HPDE6-E6E7 (cell line): ENCODE data around the gene FBLN1.
"Not testable (repeated sequence)": the region's sequence is repeated elsewhere in the genome, so short reads cannot be mapped to it uniquely, and the experiment has no call there.

Experiments used
- DNase-seq: peaks from one replicate; pipeline ENCODE4 v3.0.0; 2011; ENCODE audit warnings: missing footprints; ENCODE audit errors: extremely low spot score

The FBLN1 gene

GRCh38 chr22:45502215-45503049 lies at the start of gene FBLN1:
FBLN1 (plus strand) TSS chr22:45502883; CDS start chr22:45502986, 103 bp downstream.
- DNase-seq: no peak

DNA sequence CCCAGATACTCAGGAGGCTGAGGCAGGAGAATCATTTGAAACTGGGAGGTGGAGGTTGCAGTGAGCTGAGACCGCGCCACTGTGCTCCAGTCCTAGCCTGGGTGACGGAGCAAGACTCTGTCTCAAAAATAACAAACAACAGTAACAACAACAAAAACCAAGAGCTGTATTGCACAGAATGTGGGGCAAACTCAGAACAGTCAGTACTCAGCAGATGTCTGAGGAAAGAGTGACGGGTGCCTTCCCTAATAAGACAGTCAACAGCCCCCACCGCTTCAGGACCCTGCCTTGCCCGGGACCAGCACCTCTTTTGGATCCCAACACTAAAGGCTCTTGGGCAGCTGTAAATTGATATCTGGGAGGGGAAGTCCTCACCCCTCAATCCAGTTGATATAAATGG lies 48.9 kb upstream of the FBLN1 start:
- DNase-seq: no peak

DNA sequence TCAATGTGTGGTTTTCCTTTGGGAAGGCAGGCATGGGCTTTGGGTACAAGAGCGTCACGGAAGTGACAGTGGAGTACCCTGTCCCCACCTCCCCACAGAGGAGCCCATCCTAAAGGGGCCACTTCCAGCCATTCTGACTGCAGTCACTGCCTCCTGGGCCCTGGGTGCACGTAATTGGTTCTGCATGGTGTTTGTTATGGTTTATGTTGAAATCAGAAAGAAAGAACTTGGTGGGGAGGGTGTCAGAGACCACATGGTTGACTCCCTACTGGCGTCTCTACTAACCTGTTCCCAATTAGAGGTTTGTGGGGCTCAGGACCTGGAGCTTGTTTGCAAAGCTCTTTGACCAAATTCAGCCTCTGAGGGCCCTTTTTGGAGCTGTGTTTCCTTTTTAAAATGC lies 48.4 kb upstream of the FBLN1 start:
- no peak for DNase-seq

DNA sequence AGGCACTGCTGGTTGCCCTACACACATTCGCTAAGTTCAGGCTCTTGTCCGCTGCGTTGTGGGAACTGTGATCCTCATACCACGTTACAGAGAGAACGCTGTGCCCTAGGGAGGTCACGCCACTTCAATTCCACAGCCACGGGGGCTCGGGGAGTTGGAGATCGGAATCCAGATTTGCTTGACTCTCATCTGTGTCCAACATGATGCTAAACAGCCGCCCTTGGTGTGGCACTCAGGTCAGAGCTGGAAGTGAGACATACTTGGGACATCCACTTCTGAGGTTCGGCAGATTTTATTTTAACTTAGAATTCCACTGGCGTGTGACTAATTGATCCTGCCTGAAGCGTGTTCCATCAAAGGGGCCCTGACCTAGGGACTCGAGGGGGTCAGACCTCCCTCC lies 47.5 kb upstream of the FBLN1 start:
- DNase-seq: no peak

DNA sequence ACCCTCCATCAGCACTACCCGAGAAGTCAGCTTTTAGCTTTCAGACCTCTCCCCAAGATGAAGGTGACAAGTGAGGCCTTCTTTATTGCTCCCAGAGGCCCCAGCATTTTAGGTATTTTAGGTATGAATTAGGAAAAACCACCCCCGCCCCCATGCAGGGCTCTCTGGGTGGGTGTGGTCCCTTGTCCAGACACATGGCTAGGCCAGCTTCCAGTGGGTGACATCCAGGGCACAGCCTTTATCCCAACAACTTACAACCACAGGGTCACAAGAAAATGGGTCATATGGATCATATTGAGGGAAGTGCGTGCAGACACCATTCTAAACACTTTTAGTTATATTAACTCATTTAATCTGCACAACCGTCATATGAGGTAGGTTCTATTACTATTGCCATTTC lies 47.1 kb upstream of the FBLN1 start:
- DNase-seq: no peak

GRCh38 chr22:45456811-45457210 lies 45.9 kb upstream of the FBLN1 start:
- no peak for DNase-seq

DNA sequence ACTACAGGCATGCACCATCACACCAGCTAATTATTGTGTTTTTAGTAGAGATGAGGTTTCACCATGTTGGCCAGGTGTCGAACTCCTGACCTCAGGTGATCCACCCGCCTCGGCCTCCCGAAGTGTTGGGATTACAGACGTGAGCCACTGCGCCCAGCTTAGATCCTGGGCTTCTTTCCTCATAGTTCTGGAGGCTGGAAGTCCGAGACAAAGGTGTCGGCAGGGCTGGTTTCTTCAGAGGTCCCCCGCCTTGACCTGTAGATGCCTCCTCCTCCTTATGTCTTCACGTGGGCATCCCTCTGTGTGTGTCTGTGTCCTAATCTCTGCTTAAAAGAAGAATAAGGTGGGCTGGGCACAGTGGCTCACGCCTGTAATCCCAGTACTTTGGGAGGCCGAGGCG lies 44.2 kb upstream of the FBLN1 start:
- no peak for DNase-seq

GRCh38 chr22:45459235-45459634 lies 43.4 kb upstream of the FBLN1 start:
- DNase-seq: no peak

DNA sequence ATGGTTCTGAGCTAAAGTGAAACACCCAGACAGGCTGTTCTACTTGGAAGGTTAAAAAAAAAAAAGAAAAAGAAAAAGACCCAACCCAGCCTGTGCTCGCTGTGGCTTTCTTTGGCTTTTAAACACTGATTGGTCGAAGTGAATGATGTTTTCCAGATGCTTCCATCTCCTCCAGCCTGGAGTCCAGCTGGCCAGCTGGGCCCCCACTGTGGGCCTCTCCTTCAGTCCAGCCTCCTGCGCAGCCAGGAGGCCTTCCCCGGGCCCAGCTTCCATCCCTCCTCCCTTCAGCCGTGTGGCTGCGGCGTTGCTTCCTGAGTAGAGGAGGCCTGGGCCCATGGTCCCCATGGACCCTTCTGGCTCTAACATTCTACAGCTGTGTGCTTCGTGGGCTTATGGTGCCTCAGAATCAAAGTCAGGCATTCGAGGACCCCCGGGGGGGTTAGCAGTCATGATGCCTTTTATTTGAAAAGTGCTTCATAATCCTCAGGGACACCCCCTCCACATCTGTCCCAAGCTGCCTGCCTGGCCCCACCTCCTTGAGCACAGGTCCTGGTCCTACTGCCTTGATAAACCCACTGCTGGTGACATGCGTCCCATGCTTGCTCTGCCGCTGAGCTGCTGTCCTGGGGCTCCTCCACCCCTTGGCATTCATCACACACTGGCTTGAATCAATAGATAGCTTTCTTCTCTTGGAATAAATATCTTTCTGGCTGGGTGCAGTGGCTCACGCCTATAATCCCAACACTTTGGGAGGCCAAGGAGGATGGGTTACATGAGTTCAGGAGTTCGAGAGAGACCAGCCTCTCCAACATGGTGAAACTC lies 42.2 kb upstream of the FBLN1 start:
- DNase-seq: no peak

DNA sequence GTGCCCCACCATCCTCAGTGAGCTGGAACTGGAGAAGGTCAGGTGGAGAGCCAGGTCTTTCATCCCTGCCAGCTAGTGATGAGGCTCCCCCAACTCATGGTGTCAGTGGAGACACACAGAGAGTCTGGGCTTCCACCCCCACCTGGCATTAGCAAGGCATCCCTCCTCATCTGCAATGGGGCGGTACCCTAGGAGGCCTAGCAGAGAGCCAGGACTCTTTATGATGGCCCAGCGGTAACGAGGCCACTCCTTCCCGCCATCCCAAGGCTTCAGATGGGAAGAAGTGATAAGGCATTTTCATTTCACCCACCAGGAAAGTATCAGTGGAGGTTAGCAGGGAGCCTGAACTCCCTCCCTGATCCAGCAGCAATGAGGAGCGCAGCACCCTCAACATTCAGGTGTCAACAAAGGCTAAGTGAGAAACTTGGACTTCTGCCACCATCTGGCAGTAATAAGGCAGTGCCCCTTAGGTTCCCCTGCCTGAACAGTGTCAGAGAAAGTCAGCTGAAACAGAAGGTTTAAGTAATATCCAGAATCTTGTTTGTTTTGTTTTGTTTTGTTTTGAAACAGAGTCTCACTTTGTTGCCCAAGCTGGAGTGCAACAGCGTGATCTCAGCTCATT lies 40.5 kb upstream of the FBLN1 start:
- DNase-seq: no peak

- not testable (repeated sequence) for DNase-seq
These were observed 39.0 kb upstream of the FBLN1 start for GRCh38 chr22:45463691-45464090.

GRCh38 chr22:45465633-45466032 lies 37.0 kb upstream of the FBLN1 start:
- no peak for DNase-seq

GRCh38 chr22:45468872-45469271 lies 33.8 kb upstream of the FBLN1 start:
- DNase-seq: no peak

DNA sequence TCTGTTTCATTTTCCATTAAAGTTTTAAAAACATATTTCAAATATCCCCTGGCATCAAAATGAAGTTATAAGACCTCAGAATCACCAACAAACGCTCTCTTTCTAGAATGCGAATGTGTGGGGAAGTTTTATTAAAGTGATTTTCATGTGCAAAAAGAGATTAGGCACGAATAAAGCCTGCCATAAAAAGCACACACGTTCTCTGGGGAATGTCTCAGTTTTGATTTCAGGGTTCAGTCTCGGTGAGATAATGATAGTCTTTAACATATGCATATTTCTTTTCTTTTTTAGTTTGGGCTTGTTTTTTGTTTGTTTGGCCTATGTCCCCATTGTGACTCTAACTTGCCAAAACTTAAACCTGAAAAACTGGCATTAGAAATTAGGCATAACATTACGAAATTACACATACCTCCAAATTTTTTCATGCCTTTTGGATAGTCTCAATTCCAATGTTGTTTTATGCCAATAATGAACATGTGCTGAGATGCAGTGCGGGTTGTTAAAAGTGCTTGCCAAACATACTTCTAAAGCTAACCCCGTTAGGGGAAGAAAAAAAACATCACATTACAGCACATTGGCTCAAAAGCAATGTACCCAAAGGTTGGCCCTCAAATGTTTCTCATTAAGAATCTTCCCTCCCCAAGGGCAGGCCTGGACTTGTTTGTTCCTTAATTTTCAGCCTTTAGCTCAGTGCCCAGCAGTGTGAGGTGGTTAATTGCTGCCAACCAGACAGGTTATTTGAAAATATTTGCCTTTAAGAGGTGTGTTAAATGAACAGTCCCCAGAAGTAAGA lies 33.2 kb upstream of the FBLN1 start:
- DNase-seq: no peak

GRCh38 chr22:45470871-45471270 lies 31.8 kb upstream of the FBLN1 start:
- DNase-seq: no peak

- DNase-seq: no peak
These were observed 30.3 kb upstream of the FBLN1 start for GRCh38 chr22:45472426-45472825.

- no peak for DNase-seq
These were observed 29.0 kb upstream of the FBLN1 start for GRCh38 chr22:45473626-45474237.

- no peak for DNase-seq
These were observed 27.5 kb upstream of the FBLN1 start for GRCh38 chr22:45475063-45475747.

GRCh38 chr22:45475851-45476514 lies 26.7 kb upstream of the FBLN1 start:
- DNase-seq: no peak

DNA sequence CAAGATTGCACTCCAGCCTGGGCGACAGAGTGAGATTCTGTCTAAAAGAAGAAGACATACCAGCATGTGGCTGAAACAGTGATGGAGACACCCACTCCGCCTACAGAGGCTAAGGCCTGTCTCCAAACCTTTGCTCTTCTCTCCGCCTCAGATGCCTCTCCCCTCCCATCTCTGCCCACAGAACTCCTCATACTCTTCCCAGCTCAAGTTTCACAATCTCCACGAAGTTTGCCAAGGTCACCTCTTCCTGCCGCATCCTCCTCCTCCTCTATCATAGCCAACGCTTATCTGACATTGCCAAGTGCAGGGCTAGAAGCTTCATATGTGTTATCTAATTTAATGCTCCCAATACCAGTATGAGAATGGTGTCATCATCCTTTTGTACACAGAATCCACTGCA lies 25.9 kb upstream of the FBLN1 start:
- no peak for DNase-seq
